CD4-positive, alpha-beta T cell (primary cell): ENCODE data around the gene RTN4RL2. TPM values are rescaled to one million over a fixed set of nuclear protein-coding genes. Genes with fewer than 3 reads are reported as not detected.

Source experiments
- ATAC-seq: fragments of 200-7000 bp; cut with Tn5 transposase; one replicate; pipeline ENCODE4 v1.10.0; 2022; ENCODE audit warnings: mild to moderate bottlenecking; ENCODE audit not compliant: poor library complexity
- CTCF ChIA-PET: fragments of 350-600 bp; sonication (Branson Sonifier 250); formaldehyde crosslinking; loops from one replicate; lab custom pipeline; 2021; ENCODE audit warnings: antibody characterized with exemption, inconsistent platforms; lab: Charles Lee
- POLR2A ChIA-PET: fragments of 350-600 bp; sonication (Branson Sonifier 250); formaldehyde crosslinking; loops from one replicate; lab custom pipeline; 2021; ENCODE audit warnings: antibody characterized with exemption, inconsistent platforms; lab: Charles Lee
- DNase-seq, 14 experiments: peaks; one replicate each; pipeline ENCODE4 v3.0.0-alpha.2; 2013 to 2020; ENCODE audit warnings: mixed read lengths in 2 of 14
- H3K27ac ChIP-seq, 2 donors: one replicate each; pipeline versions ENCODE4 v1.5.1 to v1.7.0; 2013; ENCODE audit warnings: low read length in 2 of 2, low read depth in 1 of 2, mild to moderate bottlenecking in 1 of 2
- H3K27me3 ChIP-seq, 2 experiments: 1 replicate in 1 of 2; 2 replicates in 1 of 2; pipeline versions ENCODE4 v1.6.1 to v1.7.0; 2013; ENCODE audit warnings: low read length in 2 of 2, control low read depth in 1 of 2, mild to moderate bottlenecking in 1 of 2, moderate library complexity in 1 of 2; ENCODE audit not compliant: insufficient read depth in 2 of 2, control insufficient read depth in 1 of 2
- H3K36me3 ChIP-seq: one replicate; pipeline ENCODE4 v1.6.1; 2013; ENCODE audit warnings: low read length, control low read depth; ENCODE audit not compliant: insufficient read depth
- H3K4me1 ChIP-seq: one replicate; pipeline ENCODE4 v1.6.1; 2013; ENCODE audit warnings: low read length, control low read depth; ENCODE audit not compliant: insufficient read depth
- H3K4me3 ChIP-seq: one replicate; pipeline ENCODE4 v1.5.1; 2013; ENCODE audit warnings: mild to moderate bottlenecking, low read length, moderate library complexity
- H3K9me3 ChIP-seq, 2 experiments: 1 replicate in 1 of 2; 2 replicates in 1 of 2; pipeline versions ENCODE4 v1.6.1 to v1.7.0; 2013; ENCODE audit warnings: low read length in 2 of 2, mild to moderate bottlenecking in 2 of 2, control low read depth in 1 of 2, moderate library complexity in 1 of 2; ENCODE audit not compliant: control insufficient read depth in 1 of 2, insufficient read depth in 1 of 2
- H3K27ac Mint-ChIP-seq: one replicate; pipeline ENCODE4 v1.8.0; 2020; ENCODE audit warnings: mixed read lengths
- H3K27me3 Mint-ChIP-seq: one replicate; pipeline ENCODE4 v1.8.0; 2021; ENCODE audit warnings: mixed read lengths
- H3K36me3 Mint-ChIP-seq: one replicate; pipeline ENCODE4 v1.8.0; 2021; ENCODE audit warnings: low read depth, mixed read lengths
- H3K4me1 Mint-ChIP-seq: one replicate; pipeline ENCODE4 v1.8.0; 2021; ENCODE audit warnings: low read depth, mixed read lengths
- H3K4me3 Mint-ChIP-seq: one replicate; pipeline ENCODE4 v1.8.0; 2020; ENCODE audit warnings: mild to moderate bottlenecking, mixed read lengths
- H3K9me3 Mint-ChIP-seq: one replicate; pipeline ENCODE4 v1.8.0; 2020; ENCODE audit warnings: mixed read lengths
- CTCF ChIP-seq: fragments of 200-600 bp; IDR thresholded peaks from one replicate; pipeline ENCODE4 v1.8.0; 2022; ENCODE audit warnings: antibody characterized with exemption, mild to moderate bottlenecking
- intact Hi-C, 2 experiments: fragments of 100-400 bp; cut with DNase I in 1 of 2; cut with micrococcal nuclease in 1 of 2; formaldehyde crosslinking; loops; one replicate each; pipeline versions ENCODE4 v1.15.1 to v1.9.0; 2023 to 2025; cut with DNase I, micrococcal nuclease
- total RNA-seq, 174 experiments: library from RNA in 2 of 174; stranded (reverse) in 2 of 174; gene quantifications; one replicate each; pipeline ENCODE4 v1.2.3 and lab custom pipeline; 2021 to 2026

Gene RTN4RL2
- total RNA-seq, 2 experiments from 2014 or later: 0.17 to 0.19 TPM

- Histone ChIP-seq H3K4me1 (no peaks in the 10 kb centered on the region), H3K9me3 (no peaks in the 10 kb centered on the region), H3K4me3 (no peak overlapping the region), H3K27me3 (no peaks in the 10 kb centered on the region), H3K36me3 (no peaks in the 10 kb centered on the region), H3K27ac (no peak overlapping the region)
- ChIA-PET CTCF (no interaction called here), POLR2A (no interaction called here)
- no peak for DNase-seq
- H3K4me3 Mint-ChIP-seq: no peak overlapping the region
- peaks cover 3% of the 10 kb centered on the region for H3K4me1 Mint-ChIP-seq
- no peak for TF ChIP-seq CTCF
- intact Hi-C loops: no loop called here
- no peak overlapping the region for H3K27ac Mint-ChIP-seq
- ATAC-seq: no peak
- no peaks in the 10 kb centered on the region for H3K36me3 Mint-ChIP-seq
- no peaks in the 10 kb centered on the region for H3K9me3 Mint-ChIP-seq
- H3K27me3 Mint-ChIP-seq: peaks cover 12% of the 10 kb centered on the region
Measured at GRCh38 chr11:57467508-57468157, 7.3 kb downstream of the RTN4RL2 start.

- Mint-ChIP-seq H3K4me1 (peaks cover 4% of the 10 kb centered on the region), H3K9me3 (no peaks in the 10 kb centered on the region), H3K4me3 (no peak overlapping the region), H3K27ac (no peak overlapping the region), H3K36me3 (no peaks in the 10 kb centered on the region), H3K27me3 (peaks cover 6% of the 10 kb centered on the region)
- Histone ChIP-seq H3K4me3 (no peak overlapping the region), H3K36me3 (no peaks in the 10 kb centered on the region), H3K27me3 (no peaks in the 10 kb centered on the region), H3K4me1 (no peaks in the 10 kb centered on the region), H3K27ac (no peak overlapping the region), H3K9me3 (no peaks in the 10 kb centered on the region)
- no peak for TF ChIP-seq CTCF
- POLR2A ChIA-PET: no interaction called here
- intact Hi-C loops: no loop called here
- CTCF ChIA-PET: no interaction called here
- no peak for DNase-seq
- ATAC-seq: no peak
Measured at GRCh38 chr11:57468276-57468675, 7.9 kb downstream of the RTN4RL2 start.

GRCh38 chr11:57469268-57469667 lies 8.9 kb downstream of the RTN4RL2 start:
- TF ChIP-seq CTCF: no peak
- no peaks in the 10 kb centered on the region for H3K36me3 Mint-ChIP-seq
- Histone ChIP-seq H3K9me3 (no peaks in the 10 kb centered on the region), H3K36me3 (no peaks in the 10 kb centered on the region), H3K4me1 (peaks cover 9% of the 10 kb centered on the region), H3K27ac (no peak overlapping the region), H3K27me3 (no peaks in the 10 kb centered on the region), H3K4me3 (no peak overlapping the region)
- no peak overlapping the region for H3K27ac Mint-ChIP-seq
- H3K4me1 Mint-ChIP-seq: peaks cover 14% of the 10 kb centered on the region
- DNase-seq (no peak), ATAC-seq (no peak)
- intact Hi-C loops: no loop called here
- POLR2A ChIA-PET: no interaction called here
- H3K9me3 Mint-ChIP-seq: no peaks in the 10 kb centered on the region
- H3K27me3 Mint-ChIP-seq: peaks cover 4% of the 10 kb centered on the region
- CTCF ChIA-PET: no interaction called here
- H3K4me3 Mint-ChIP-seq: no peak overlapping the region
